Renal cortex interstitium (tissue), 15 donors: ENCODE measurements around the gene VSIG8. TPM values are rescaled to one million over a fixed set of nuclear protein-coding genes. Genes with fewer than 3 reads are reported as not detected.
"Not testable (repeated sequence)": the region's sequence is repeated elsewhere in the genome, so short reads cannot be mapped to it uniquely, and the experiment has no call there.

ENCODE experiments used
- DNase-seq, 11 donors: peaks; one replicate each; pipeline ENCODE4 v3.0.0-alpha.2; 2013; ENCODE audit warnings: low read depth in 9 of 11, low spot score in 4 of 11; ENCODE audit errors: extremely low read depth in 1 of 11
- long read RNA-seq, 16 experiments: transcript quantifications; one replicate each; lab custom pipeline, GENCODE V29; 2026
- polyA plus RNA-seq, 3 donors: library from polyadenylated mRNA; unstranded; fragments of 120-200 nt; gene quantifications; one replicate each; pipeline ENCODE4 v1.2.1, GENCODE V29; 2013; ENCODE audit not compliant: insufficient read length in 3 of 3

Gene VSIG8, protein sequence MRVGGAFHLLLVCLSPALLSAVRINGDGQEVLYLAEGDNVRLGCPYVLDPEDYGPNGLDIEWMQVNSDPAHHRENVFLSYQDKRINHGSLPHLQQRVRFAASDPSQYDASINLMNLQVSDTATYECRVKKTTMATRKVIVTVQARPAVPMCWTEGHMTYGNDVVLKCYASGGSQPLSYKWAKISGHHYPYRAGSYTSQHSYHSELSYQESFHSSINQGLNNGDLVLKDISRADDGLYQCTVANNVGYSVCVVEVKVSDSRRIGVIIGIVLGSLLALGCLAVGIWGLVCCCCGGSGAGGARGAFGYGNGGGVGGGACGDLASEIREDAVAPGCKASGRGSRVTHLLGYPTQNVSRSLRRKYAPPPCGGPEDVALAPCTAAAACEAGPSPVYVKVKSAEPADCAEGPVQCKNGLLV
- 1 to 10 TPM in 1 of 3 donors, under 1 TPM in 2; 0.30 to 1.2 (median 0.32) TPM for polyA plus RNA-seq
- long read RNA-seq, donor 1: 0 reads
- long read RNA-seq, donor 2: 0 reads
- long read RNA-seq, donor 3: 0 reads
- long read RNA-seq, donor 4: 0 reads
- long read RNA-seq, donor 5: 0 reads
- long read RNA-seq, donor 6: 0 reads
- long read RNA-seq, donor 7: 0 reads
- long read RNA-seq, donor 8: 0 reads
- long read RNA-seq, donor 9: 0 reads
- long read RNA-seq, donor 10: 0 reads
- long read RNA-seq, donor 11: 0 reads
- long read RNA-seq, donor 12: 0 reads
- long read RNA-seq, donor 13: 0 reads
- long read RNA-seq, donor 14: 0 reads
- long read RNA-seq, donor 15, partial matches to known transcripts: 0 of 1 reads
- long read RNA-seq, donor 15, other reads (novel, unspliced or antisense): 0 of 1 reads
- long read RNA-seq, donor 16: 0 reads

DNA sequence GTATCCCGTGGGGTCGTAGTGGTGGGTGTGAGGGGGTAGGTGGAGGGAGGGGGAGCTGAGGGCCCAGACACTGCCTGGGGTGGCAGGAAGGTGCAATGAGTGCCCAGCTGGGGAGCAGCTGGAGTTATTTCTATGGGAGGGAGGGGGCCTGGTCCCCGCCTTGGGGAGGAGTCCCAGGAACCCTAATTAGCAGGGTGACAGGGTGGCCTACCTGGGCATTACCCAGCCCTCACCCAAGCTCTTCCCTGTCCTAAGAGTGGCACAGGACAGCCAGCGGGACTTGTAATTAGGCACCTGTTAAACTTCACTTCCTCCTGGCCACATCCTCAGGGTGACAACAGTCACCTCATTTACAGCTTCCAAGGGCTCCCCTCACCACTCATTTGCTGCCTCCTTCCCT lies at the start of gene VSIG8:
Gene VSIG8 (minus strand): TSS at position 101 of the 400 bp plus-strand sequence. CDS start 136 bp downstream, outside the sequence.
- DNase-seq: no peak

DNA sequence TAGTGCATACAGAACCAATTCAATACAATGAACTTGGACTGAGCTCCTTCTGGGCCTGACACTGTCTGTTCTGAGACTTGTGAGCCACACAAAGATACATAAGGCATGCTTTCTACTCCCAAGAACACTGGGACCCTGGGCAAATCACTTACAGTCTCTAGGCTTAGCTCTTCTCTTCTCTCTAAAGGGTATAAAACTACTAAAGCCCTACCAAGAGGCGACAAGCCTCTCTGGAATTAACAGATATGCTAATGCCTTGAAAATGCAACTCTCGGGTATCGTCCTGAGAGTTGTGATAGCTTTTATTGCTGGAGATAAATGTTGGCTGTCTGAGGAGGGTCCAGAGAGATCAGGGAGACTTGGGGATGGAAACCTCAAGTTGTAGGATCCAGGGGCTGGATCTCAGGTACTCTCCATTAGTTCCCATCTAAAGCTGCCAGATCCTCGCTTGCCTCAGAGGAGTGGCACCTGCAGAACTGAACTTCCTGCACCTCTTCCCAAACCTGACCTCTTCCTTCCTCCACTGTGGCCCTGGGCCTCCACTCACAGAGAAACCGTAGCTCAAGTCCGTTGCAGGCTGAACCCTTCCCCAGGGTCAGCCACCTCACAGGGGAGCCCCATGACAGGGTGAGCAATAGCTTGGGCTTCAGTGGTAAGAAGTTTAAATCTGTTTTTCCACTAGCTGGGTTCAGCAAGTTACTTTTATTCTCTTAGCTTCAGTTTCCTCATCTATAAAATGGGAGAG lies 49.0 kb upstream of the VSIG8 start:
- no peak for DNase-seq

DNA sequence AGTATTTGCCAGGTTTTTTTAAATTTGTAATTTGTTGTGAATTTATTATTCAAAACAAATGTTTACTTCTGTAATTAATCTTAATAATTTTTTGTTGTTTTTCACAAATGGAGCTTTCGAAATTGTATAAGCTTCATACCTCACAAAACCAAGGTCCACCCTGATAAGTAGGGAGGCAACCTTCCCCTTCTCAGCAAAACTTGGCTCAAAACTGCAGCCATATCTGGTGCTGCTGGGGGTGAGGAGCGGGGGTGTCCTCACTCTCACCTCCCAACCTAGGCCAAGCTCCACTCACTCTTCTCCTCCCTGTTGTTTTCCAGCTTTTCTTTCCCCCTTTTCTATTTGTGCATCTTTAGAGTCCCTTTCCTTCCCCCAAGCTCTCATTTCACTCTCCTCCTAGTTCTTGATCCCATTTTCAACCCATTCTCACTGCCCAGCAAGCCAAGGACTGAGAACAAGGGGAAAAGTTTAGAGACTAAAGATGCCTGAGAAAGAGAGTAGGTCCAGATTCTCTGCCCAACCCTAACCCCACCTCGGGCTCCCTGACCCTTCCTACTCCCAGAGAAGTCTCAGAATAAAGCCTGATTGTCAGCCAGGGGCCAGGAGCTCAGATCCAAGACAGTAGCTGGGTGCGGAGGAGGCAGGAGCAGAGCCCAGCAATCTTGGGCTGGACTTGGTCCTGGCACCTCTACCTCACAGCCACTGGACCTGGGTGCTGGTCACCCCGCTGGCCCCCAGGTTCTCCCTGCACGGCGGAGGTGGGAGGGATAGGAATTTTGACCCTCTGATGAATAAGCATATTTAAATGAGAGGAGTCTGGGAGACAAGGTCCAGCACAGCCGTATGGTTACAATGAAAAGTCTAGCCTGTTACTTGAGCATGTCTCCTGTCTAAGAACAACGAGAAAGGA lies 45.8 kb upstream of the VSIG8 start:
- DNase-seq: no peak

DNA sequence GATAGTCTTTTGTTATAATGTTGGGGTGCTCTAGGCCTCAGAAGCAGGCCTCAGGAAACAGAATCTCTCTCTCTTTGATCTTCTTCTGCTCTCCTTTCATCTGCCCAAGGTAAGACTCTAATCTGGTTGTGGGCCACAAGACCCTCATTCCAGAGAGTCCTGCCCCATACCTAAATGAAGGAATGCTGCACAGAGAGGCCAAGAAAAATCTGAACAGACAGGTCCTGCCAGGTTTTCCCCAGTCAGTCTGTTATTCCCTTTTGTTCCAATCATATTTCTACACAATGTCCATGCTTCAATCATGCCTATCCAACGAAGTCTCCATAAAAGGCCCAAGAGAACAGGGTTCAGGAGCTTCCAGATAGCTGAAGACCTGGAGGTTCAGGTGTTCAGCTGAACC lies 44.5 kb upstream of the VSIG8 start:
- DNase-seq: no peak

DNA sequence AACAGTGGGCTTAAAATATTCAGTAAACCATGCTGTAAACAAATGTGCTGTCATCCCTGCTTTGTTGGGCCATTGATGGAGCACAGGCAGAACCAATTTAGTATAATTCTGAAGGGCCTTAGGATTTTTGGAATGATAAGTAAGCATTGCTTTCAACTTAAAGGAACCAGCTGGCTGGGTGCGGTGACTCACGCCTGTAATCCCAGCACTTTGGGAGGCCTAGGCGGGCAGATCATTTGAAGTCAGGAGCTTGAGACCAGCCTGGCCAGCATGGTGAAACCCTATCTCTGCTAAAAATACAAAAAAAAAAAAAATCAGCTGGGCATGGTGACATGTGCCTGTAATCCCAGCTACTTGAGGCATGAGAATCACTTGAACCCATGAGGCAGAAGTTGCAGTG lies 41.6 kb upstream of the VSIG8 start:
- not testable (repeated sequence) for DNase-seq

DNA sequence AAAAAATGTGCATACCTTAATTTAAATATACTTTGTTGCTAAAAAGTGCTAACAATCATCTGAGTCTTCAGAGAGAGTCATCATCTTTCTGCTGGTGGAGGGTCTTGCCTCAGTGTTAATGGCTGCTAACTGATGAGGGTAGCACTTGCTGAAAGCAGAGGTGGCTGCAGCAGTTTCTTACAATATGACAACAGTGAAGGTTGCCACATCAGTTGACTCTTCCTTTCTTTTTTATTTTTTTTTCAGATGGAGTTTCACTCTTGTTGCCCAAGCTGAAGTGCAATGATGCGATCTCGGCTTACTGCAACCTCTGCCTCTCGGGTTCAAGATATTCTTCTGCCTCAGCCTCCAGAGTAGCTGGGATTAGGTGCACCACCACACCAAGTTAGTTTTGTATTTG lies 40.1 kb upstream of the VSIG8 start:
- DNase-seq: no peak

DNA sequence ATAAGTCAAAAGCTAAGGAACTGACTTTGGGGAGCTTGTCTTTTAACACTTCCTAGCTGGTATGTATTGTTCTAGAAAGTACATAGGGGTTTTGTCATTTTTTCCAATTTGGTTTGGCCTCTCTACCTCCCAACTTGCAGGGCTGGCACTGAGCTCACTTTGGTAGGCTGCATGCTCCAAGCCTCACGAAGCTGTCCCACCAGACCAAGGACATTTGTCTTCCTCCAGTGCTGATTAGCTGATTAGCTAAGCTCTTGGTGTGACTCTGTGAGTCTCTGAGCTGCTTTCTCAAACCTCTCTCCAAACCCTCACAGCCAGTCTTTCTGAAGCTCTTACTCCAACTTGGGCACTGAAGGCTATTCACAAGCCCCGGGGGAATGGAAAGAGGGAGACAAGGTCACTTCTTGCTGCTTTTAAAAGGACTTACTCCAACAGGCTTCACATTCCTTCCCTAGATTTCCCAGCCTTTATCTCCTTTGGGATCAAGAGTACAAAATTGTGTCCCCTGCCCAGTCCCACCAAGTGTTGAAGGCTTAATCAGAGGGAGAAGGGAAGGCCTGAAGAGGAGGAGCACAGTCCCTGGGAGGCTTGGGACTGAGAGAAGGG lies 38.4 kb upstream of the VSIG8 start:
- DNase-seq: no peak

DNA sequence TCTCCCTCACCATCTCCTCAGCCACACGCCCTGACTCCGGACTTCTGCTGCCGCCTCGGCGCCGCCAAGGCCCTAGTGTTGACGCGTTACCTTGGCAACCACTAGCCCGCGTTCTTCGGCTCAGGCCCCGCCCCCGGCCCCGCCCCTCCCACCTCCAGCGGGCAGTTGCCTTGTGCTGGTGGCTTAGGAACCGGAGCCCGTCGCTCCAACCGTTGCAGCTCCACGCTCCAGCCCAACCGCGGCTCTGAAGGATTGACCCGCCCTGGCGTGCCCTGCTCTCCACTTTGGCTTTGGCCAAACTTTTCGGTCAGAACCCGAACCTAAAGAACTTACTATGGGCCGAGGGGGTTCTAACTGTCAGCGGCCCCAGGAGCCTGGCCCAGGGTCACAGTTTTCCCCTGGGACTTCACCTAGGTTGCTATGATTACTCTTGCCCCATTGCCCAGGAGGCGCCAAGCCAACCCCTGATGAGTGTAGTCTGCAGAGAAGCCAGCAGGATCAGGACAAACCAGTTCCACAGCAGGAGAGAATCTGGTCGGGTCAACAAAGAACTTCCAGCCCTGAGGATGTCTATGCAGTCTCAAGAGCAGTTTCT lies 37.7 kb upstream of the VSIG8 start, which contains the start of gene CFAP45:
Gene CFAP45 (minus strand): TSS at position 80 of the 595 bp plus-strand sequence. CDS start 67 bp downstream, at position 13.
- DNase-seq: peak in 7 of 11 donors; percentile 76 to 86 (median 79)

DNA sequence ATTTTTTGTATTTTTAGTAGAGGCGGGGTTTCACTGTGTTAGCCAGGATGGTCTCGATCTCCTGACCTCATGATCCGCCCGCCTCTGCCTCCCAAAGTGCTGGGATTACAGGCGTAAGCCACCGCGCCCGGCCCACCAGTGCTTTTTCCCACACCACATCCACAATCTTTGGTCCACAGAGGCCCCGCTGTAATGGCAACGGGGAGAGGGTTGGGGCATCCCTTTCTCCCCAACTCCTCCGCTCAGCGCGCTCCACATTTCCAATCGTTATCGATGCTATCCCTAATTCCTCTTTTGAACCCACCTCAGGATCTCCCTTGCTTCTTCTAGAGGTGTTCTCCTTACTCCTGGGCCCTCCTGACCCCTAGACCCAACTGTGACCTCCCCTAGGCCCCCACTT lies 37.2 kb upstream of the VSIG8 start:
- not testable (repeated sequence) for DNase-seq

DNA sequence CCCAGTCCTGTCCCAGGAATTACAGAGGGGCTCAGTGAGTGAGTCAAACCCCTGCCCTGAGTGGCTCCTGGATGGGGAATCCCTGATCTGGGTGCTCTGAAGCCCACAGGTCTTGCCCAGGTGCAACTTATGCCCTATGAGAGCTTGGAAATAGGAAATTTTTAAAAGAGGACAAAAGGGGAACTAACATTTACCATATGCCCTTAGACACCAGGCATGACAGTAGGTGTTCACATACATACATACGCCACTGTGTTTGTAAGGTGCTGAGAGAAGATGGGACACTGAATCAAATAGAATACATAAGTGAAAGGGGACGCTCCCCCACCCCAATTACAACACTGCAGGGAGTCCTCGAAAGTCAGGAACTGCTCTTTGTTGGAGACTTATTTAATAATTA lies 36.1 kb upstream of the VSIG8 start:
- DNase-seq: no peak

DNA sequence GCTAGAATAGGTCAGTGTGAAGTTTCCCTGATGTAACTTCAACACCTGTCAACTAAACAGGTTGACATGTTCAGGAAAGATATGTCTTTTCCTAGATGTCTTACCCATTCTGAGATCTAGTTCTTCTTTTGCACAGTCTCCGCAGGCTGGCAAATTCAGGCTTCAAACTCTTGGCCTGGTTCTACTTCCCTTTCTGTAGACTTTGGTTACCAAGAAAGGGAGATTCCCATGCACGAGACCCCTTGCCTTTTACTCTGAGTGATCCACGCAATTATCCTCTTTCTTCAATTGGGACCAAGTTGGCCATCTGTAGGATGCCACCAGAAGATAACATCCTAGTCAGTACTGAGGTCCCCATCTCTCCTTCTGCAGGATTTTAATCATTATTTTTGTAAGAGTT lies 35.5 kb upstream of the VSIG8 start:
- no peak for DNase-seq

DNA sequence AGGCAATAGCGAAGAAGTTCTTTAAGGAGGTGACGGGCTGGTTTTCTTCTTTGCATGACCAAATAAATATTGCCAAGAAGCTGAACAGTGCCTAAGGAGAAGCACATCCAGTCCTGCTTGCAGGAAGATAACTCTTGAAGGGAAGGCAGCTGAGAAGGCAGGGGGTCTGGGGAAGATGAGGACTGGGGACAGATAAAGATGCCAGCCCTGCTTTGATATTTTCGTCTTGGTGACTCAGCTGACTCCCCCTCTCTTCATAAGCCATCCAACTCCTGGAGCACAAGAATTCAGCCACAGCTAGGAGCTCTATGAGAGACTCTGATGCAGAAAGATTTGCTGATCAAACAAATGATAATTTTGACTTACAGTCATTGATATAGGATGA lies 34.1 kb upstream of the VSIG8 start:
- no peak for DNase-seq

DNA sequence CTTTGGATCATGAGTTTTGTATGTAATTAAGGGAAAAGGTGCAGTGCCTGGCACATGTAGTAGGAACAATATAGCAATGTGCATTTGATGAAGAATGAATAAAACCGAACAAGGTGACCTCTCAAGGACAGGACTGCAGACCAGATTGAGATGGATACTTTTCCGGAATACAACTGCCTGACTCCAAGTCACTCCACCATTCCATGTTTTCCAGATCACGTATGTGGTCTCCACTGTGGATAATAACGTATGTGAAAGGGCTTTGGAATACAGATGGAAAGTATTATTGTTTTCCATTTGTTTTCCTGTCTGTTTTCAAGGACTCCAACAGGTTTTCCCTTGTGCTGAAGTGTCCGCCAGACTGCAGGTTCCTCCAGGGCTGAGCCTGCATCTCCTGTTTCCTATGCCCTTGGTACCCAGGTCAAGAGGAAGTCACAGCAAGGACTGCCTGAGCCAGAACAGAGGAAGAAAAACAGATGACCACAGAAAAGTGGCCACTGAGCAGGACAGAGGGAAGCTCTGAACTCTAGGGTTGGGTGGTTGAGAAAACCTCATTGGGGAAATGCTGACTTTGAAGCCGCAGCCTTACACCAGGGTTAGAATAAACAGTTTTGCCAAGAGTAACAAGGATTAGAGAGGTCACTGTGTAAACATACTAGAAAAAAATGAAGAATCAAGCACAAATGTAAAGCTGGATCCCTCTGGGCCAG lies 33.5 kb upstream of the VSIG8 start:
- DNase-seq: no peak

DNA sequence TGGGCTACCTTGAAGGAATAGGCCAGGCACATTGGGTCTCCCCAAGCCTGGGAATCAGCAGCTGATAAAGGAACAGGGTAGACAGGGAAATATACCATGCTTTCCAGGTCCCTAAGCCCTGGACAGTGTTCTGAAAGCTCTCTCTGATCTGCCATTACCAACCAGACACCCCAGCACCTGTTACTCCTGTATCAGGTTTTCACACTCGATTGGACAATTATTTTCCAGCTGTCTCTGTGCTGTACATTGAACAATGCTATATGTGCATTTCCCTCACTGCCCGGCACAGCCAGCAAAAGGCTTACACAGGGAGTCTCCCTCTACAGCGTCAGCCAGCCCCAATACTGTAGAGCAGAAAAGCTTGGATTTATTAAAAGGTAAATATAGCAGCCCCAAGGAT lies 32.8 kb upstream of the VSIG8 start:
- DNase-seq: no peak

DNA sequence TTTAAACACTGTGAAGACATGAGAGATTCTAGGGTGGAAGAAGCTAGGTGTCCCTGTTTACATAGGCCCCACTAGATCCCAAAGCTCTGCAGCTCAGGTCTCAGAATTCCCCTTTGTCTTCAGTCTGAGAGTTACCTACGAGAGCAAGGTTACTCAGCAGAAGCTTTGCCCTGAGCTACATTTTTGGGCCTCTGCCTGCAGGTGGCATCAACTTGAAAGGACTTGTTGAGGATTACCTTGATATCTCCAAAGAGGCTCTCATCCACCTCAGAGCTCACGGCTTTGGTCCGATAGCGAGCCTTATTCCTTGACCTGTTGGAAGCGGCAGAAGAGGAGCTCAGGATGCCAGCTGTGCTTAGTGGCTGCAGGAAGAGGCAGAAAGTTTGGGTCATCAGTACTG lies 30.5 kb upstream of the VSIG8 start:
- no peak for DNase-seq

DNA sequence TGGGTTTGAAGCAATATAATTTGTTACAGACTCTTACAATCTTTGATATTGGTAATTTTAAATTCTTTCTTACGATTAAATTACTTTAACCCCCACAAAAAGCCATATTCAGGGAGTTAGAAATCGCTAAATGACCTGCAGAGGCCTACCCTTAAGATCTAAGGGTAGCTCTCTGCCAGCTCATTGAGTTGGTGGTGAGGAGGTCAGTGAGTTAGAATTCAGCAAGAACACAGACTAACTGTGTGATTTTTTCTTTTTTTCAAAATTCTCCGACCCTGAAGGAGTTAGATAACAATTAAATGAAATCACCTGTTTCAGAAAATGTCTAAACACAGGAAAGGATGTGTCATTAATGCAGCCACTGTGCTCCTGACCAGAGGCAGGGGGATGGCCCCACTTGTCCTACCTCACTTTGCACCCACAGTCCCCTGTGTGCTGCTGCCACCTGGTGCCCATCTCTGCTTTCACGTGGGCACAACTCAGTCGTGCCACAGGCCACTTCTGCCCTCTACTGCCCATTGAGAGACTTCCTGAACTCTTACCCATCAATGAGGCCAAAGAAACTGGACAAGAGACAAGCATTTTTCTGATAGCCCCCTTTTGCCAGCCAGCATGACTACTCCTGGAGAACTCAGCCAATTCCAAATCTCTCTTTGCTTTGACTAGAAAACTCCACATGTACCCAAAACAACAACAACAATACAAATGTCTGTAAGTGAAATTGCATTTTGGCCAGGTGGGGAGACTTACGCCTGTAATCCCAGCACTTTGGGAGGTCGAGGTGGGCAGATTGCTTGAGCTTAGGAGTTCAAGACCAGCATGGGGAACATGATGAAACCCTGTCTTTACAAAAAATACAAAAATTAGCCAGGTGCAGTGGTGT lies 29.1 kb upstream of the VSIG8 start:
- DNase-seq: peak in 8 of 11 donors; percentile 62 to 79 (median 66)
